HEK293 (cell line): ENCODE data around the gene NFKBIB.

Experiments
- HOXC10 ChIP-seq: sonication (generic); formaldehyde crosslinking; IDR thresholded peaks from 2 replicates; pipeline ENCODE4 v1.8.1; 2023; ENCODE audit warnings: mild to moderate bottlenecking, missing genetic modification reagents
- REST ChIP-seq: fragments of 450-650 bp; formaldehyde crosslinking; IDR thresholded peaks from 2 replicates; pipeline ENCODE4 v1.5.1; 2016; ENCODE audit warnings: missing biosample characterization, missing genetic modification characterization
- SP2 ChIP-seq: fragments of 450-650 bp; formaldehyde crosslinking; IDR thresholded peaks from 2 replicates; pipeline ENCODE4 v1.5.1; 2016; ENCODE audit warnings: missing biosample characterization, missing genetic modification characterization

- TF ChIP-seq SP2 (tag by site-specific recombination) (no peak), HOXC10 (CRISPR knock-in tag) (no peak), REST (tag by site-specific recombination) (no peak)
Measured at GRCh38 chr19:38870612-38871011, 29.2 kb upstream of the NFKBIB start.
